ENCODE data around the gene CDH11.

The CDH11 gene

GRCh38 chr16:65124212-65124548 lies 2.3 kb upstream of the CDH11 start:
- Histone ChIP-seq H3K9ac (ENCODE audit: low read depth, low read length) (peak overlapping the region; percentile 93), H3K4me3 (ENCODE audit: low read length) (peak overlapping the region; percentile 93), H3K27me3 (ENCODE audit: control insufficient read depth, insufficient read depth, low read length) (no peaks in the 10 kb centered on the region), H3K4me1 (ENCODE audit: control insufficient read depth, insufficient read depth, low read length) (peaks cover 20% of the 10 kb centered on the region), H3K9me3 (replicated peaks; ENCODE audit: low read length) (no peaks in the 10 kb centered on the region), H3K36me3 (ENCODE audit: insufficient read depth, low read length) (no peaks in the 10 kb centered on the region), H3K4me2 (ENCODE audit: low read length) (peak overlapping the region; percentile 98)

- Histone ChIP-seq H3K9me3 (replicated peaks; ENCODE audit: low read length) (no peaks in the 10 kb centered on the region), H3K27me3 (ENCODE audit: control insufficient read depth, insufficient read depth, low read length) (no peaks in the 10 kb centered on the region), H3K36me3 (ENCODE audit: insufficient read depth, low read length) (no peaks in the 10 kb centered on the region), H3K9ac (ENCODE audit: low read depth, low read length) (peak overlapping the region; percentile 93), H3K4me2 (ENCODE audit: low read length) (peak overlapping the region; percentile 98), H3K4me1 (ENCODE audit: control insufficient read depth, insufficient read depth, low read length) (peaks cover 25% of the 10 kb centered on the region), H3K4me3 (ENCODE audit: low read length) (peak overlapping the region; percentile 93)
Measured at GRCh38 chr16:65123396-65124211, 1.7 kb upstream of the CDH11 start.

GRCh38 chr16:65122724-65123395 lies 997 bp upstream of the CDH11 start:
- Histone ChIP-seq H3K4me1 (ENCODE audit: control insufficient read depth, insufficient read depth, low read length) (peaks cover 32% of the 10 kb centered on the region), H3K4me3 (ENCODE audit: low read length) (peak overlapping the region; percentile 93), H3K9ac (ENCODE audit: low read depth, low read length) (peak overlapping the region; percentile 93), H3K36me3 (ENCODE audit: insufficient read depth, low read length) (no peaks in the 10 kb centered on the region), H3K9me3 (replicated peaks; ENCODE audit: low read length) (no peaks in the 10 kb centered on the region), H3K27me3 (ENCODE audit: control insufficient read depth, insufficient read depth, low read length) (no peaks in the 10 kb centered on the region), H3K4me2 (ENCODE audit: low read length) (peak overlapping the region; percentile 98)

- peak overlapping the region; percentile 93 for H3K4me3 ChIP-seq (ENCODE audit: low read length)
- peaks cover 45% of the 10 kb centered on the region for H3K4me1 ChIP-seq (ENCODE audit: control insufficient read depth, insufficient read depth, low read length)
- H3K9ac ChIP-seq (ENCODE audit: low read depth, low read length) = peak overlapping the region; percentile 92
- H3K9me3 ChIP-seq (replicated peaks; ENCODE audit: low read length) = no peaks in the 10 kb centered on the region
- H3K4me2 ChIP-seq (ENCODE audit: low read length) = peak overlapping the region; percentile 94
- no peaks in the 10 kb centered on the region for H3K36me3 ChIP-seq (ENCODE audit: insufficient read depth, low read length)
- no peaks in the 10 kb centered on the region for H3K27me3 ChIP-seq (ENCODE audit: control insufficient read depth, insufficient read depth, low read length)
Measured at GRCh38 chr16:65120831-65121721, 787 bp downstream of the CDH11 start.

GRCh38 chr16:65120461-65120830 lies 1.4 kb downstream of the CDH11 start:
- Histone ChIP-seq H3K27me3 (ENCODE audit: control insufficient read depth, insufficient read depth, low read length) (no peaks in the 10 kb centered on the region), H3K4me1 (ENCODE audit: control insufficient read depth, insufficient read depth, low read length) (peaks cover 45% of the 10 kb centered on the region), H3K9ac (ENCODE audit: low read depth, low read length) (peak overlapping the region; percentile 92), H3K4me3 (ENCODE audit: low read length) (peak overlapping the region; percentile 93), H3K36me3 (ENCODE audit: insufficient read depth, low read length) (no peaks in the 10 kb centered on the region), H3K4me2 (ENCODE audit: low read length) (peak overlapping the region; percentile 94), H3K9me3 (replicated peaks; ENCODE audit: low read length) (no peaks in the 10 kb centered on the region)

- Histone ChIP-seq H3K36me3 (ENCODE audit: insufficient read depth, low read length) (no peaks in the 10 kb centered on the region), H3K27me3 (ENCODE audit: control insufficient read depth, insufficient read depth, low read length) (no peaks in the 10 kb centered on the region), H3K4me3 (ENCODE audit: low read length) (peak overlapping the region; percentile 93), H3K4me2 (ENCODE audit: low read length) (peak overlapping the region; percentile 94), H3K9me3 (replicated peaks; ENCODE audit: low read length) (no peaks in the 10 kb centered on the region), H3K4me1 (ENCODE audit: control insufficient read depth, insufficient read depth, low read length) (peaks cover 45% of the 10 kb centered on the region), H3K9ac (ENCODE audit: low read depth, low read length) (peak overlapping the region; percentile 92)
Measured at GRCh38 chr16:65119901-65120401, 1.9 kb downstream of the CDH11 start.

- Histone ChIP-seq H3K36me3 (ENCODE audit: insufficient read depth, low read length) (peaks cover 3% of the 10 kb centered on the region), H3K4me2 (ENCODE audit: low read length) (peak overlapping the region; percentile 94), H3K9me3 (replicated peaks; ENCODE audit: low read length) (no peaks in the 10 kb centered on the region), H3K9ac (ENCODE audit: low read depth, low read length) (peak overlapping the region; percentile 92), H3K4me1 (ENCODE audit: control insufficient read depth, insufficient read depth, low read length) (peaks cover 45% of the 10 kb centered on the region), H3K27me3 (ENCODE audit: control insufficient read depth, insufficient read depth, low read length) (no peaks in the 10 kb centered on the region), H3K4me3 (ENCODE audit: low read length) (peak overlapping the region; percentile 93)
Measured at GRCh38 chr16:65119435-65119834, 2.4 kb downstream of the CDH11 start.

GRCh38 chr16:65118871-65119270 lies 3.0 kb downstream of the CDH11 start:
- Histone ChIP-seq H3K9ac (ENCODE audit: low read depth, low read length) (peak overlapping the region; percentile 92), H3K27me3 (ENCODE audit: control insufficient read depth, insufficient read depth, low read length) (no peaks in the 10 kb centered on the region), H3K4me3 (ENCODE audit: low read length) (peak overlapping the region; percentile 55), H3K9me3 (replicated peaks; ENCODE audit: low read length) (no peaks in the 10 kb centered on the region), H3K4me1 (ENCODE audit: control insufficient read depth, insufficient read depth, low read length) (peaks cover 41% of the 10 kb centered on the region), H3K4me2 (ENCODE audit: low read length) (peak overlapping the region; percentile 94), H3K36me3 (ENCODE audit: insufficient read depth, low read length) (peaks cover 7% of the 10 kb centered on the region)

- peak overlapping the region; percentile 92 for H3K9ac ChIP-seq (ENCODE audit: low read depth, low read length)
Measured at GRCh38 chr16:65117811-65118448, 3.9 kb downstream of the CDH11 start.

GRCh38 chr16:65116818-65117430 lies 4.9 kb downstream of the CDH11 start:
- peak overlapping the region; percentile 28 for H3K9ac ChIP-seq (ENCODE audit: low read depth, low read length)
- H3K27me3 ChIP-seq (ENCODE audit: control insufficient read depth, insufficient read depth, low read length) = no peaks in the 10 kb centered on the region
- peaks cover 38% of the 10 kb centered on the region for H3K4me1 ChIP-seq (ENCODE audit: control insufficient read depth, insufficient read depth, low read length)
- H3K4me2 ChIP-seq (ENCODE audit: low read length) = peak overlapping the region; percentile 94
- no peak overlapping the region for H3K4me3 ChIP-seq (ENCODE audit: low read length)
- peaks cover 11% of the 10 kb centered on the region for H3K36me3 ChIP-seq (ENCODE audit: insufficient read depth, low read length)
- H3K9me3 ChIP-seq (replicated peaks; ENCODE audit: low read length) = no peaks in the 10 kb centered on the region

More at GRCh38 chr16:65117811-65118448, 3.9 kb downstream of the CDH11 start:
- Histone ChIP-seq H3K9me3 (replicated peaks; ENCODE audit: low read length) (no peaks in the 10 kb centered on the region), H3K36me3 (ENCODE audit: insufficient read depth, low read length) (peaks cover 11% of the 10 kb centered on the region), H3K27me3 (ENCODE audit: control insufficient read depth, insufficient read depth, low read length) (no peaks in the 10 kb centered on the region), H3K4me1 (ENCODE audit: control insufficient read depth, insufficient read depth, low read length) (peaks cover 38% of the 10 kb centered on the region), H3K4me3 (ENCODE audit: low read length) (peak overlapping the region; percentile 52), H3K4me2 (ENCODE audit: low read length) (peak overlapping the region; percentile 94)

Data from skeletal muscle satellite cell (primary cell).